Loucy (cell line): ENCODE measurements around the gene ARHGAP6.

ENCODE experiments used
- H2AFZ ChIP-seq: fragments of 200-600 bp; sonication (generic); 2 replicates; pipeline ENCODE4 v1.6.0; 2016; ENCODE audit warnings: antibody characterized with exemption, mild to moderate bottlenecking, low read length, moderate library complexity
- H3F3A ChIP-seq: fragments of 200-600 bp; 2 replicates; pipeline ENCODE4 v1.6.0; 2016; ENCODE audit warnings: antibody characterized with exemption, low read depth, mild to moderate bottlenecking
- H3K27me3 ChIP-seq: fragments of 200-600 bp; sonication (generic); 2 replicates; pipeline ENCODE4 v1.6.1; 2014; ENCODE audit warnings: low read length, mild to moderate bottlenecking; ENCODE audit not compliant: insufficient read depth, poor library complexity, severe bottlenecking
- H3K36me3 ChIP-seq: fragments of 200-600 bp; sonication (generic); 2 replicates; pipeline ENCODE4 v1.6.1; 2016; ENCODE audit warnings: low read length; ENCODE audit not compliant: insufficient read depth
- H3K4me1 ChIP-seq: fragments of 200-600 bp; sonication (generic); 2 replicates; pipeline ENCODE4 v1.5.1; 2014; ENCODE audit warnings: low read length, mild to moderate bottlenecking; ENCODE audit not compliant: insufficient read depth, poor library complexity, severe bottlenecking
- H3K4me2 ChIP-seq: fragments of 200-600 bp; sonication (generic); 2 replicates; pipeline ENCODE4 v1.6.0; 2014; ENCODE audit warnings: antibody characterized with exemption, low read length, low read depth, mild to moderate bottlenecking; ENCODE audit not compliant: poor library complexity, severe bottlenecking
- H3K4me3 ChIP-seq: fragments of 200-600 bp; sonication (generic); 2 replicates; pipeline ENCODE4 v1.5.1; 2014; ENCODE audit warnings: low read length, mild to moderate bottlenecking, mixed read lengths; ENCODE audit not compliant: poor library complexity, severe bottlenecking
- H3K79me2 ChIP-seq: fragments of 200-600 bp; sonication (generic); 2 replicates; pipeline ENCODE4 v1.6.1; 2014; ENCODE audit warnings: low read length; ENCODE audit not compliant: insufficient read depth
- H3K9ac ChIP-seq: fragments of 200-600 bp; sonication (generic); 2 replicates; pipeline ENCODE4 v1.6.0; 2014; ENCODE audit warnings: mild to moderate bottlenecking, low read depth, low read length, moderate library complexity; ENCODE audit not compliant: poor library complexity, severe bottlenecking
- H3K9me2 ChIP-seq: fragments of 200-600 bp; sonication (generic); replicated peaks from 2 replicates; pipeline ENCODE4 v1.6.1; 2016; ENCODE audit warnings: low read depth, low read length, mixed read lengths
- H3K9me3 ChIP-seq: fragments of 200-600 bp; sonication (generic); 2 replicates; pipeline ENCODE4 v1.6.1; 2014; ENCODE audit warnings: mild to moderate bottlenecking, antibody characterized with exemption, low read length, low read depth; ENCODE audit not compliant: insufficient read depth
- H4K20me1 ChIP-seq: fragments of 200-600 bp; sonication (generic); 2 replicates; pipeline ENCODE4 v1.6.0; 2014; ENCODE audit warnings: antibody characterized with exemption, low read length, mild to moderate bottlenecking; ENCODE audit not compliant: insufficient read depth, poor library complexity, severe bottlenecking
- CTCF ChIP-seq: fragments of 200-600 bp; sonication (generic); conservative IDR thresholded peaks from 2 replicates; pipeline ENCODE4 v1.5.1; 2014; ENCODE audit warnings: mild to moderate bottlenecking, antibody characterized with exemption, low read length
- EZH2phosphoT487 ChIP-seq: fragments of 200-600 bp; IDR thresholded peaks from 2 replicates; pipeline ENCODE4 v1.6.1; 2018; ENCODE audit warnings: antibody characterized with exemption, mild to moderate bottlenecking, moderate library complexity, borderline replicate concordance

The ARHGAP6 gene

GRCh38 chrX:11214346-11215190, 451.2 kb downstream of the ARHGAP6 start:
- Histone ChIP-seq H3K27me3 (no peaks in the 10 kb centered on the region), H3K4me1 (no peaks in the 10 kb centered on the region), H3K79me2 (no peaks in the 10 kb centered on the region), H3K9me3 (no peaks in the 10 kb centered on the region), H3K36me3 (no peaks in the 10 kb centered on the region), H3K9me2 (no peaks in the 10 kb centered on the region), H3K4me3 (no peak overlapping the region), H3K4me2 (no peak overlapping the region), H4K20me1 (no peaks in the 10 kb centered on the region), H3K9ac (no peak overlapping the region), H3F3A (no peaks in the 10 kb centered on the region), H2AFZ (no peak overlapping the region)
- TF ChIP-seq EZH2phosphoT487 (no peak), CTCF (no peak)

GRCh38 chrX:11212741-11213140, 453.0 kb downstream of the ARHGAP6 start:
- H3K9ac ChIP-seq = no peak overlapping the region
- no peaks in the 10 kb centered on the region for H3K36me3 ChIP-seq
- no peaks in the 10 kb centered on the region for H3F3A ChIP-seq
- H3K4me1 ChIP-seq = no peaks in the 10 kb centered on the region
- TF ChIP-seq EZH2phosphoT487 = no peak
- no peak for TF ChIP-seq CTCF
- no peak overlapping the region for H2AFZ ChIP-seq
- H3K4me2 ChIP-seq = no peak overlapping the region
- no peaks in the 10 kb centered on the region for H4K20me1 ChIP-seq
- no peaks in the 10 kb centered on the region for H3K79me2 ChIP-seq
- no peaks in the 10 kb centered on the region for H3K9me3 ChIP-seq
- no peaks in the 10 kb centered on the region for H3K9me2 ChIP-seq
- no peaks in the 10 kb centered on the region for H3K27me3 ChIP-seq
- no peak overlapping the region for H3K4me3 ChIP-seq

DNA sequence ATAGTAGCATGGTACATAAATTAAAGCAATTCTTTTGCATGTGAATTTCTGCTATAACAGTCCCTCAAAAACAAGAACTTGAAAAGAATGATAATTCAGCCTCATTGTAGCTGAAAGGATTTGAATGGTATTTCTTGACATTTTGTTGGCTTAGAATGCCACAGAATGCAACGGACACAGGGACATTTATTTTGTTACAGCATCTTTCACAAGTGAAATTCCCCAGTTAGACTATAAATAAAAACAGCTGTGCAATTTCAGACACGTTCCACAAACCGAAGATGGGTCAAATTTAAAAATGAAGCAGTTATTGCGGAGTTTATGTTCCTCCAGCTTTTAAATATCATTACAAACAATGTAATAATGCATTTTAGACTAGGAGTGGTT, 455.3 kb downstream of the ARHGAP6 start:
- Histone ChIP-seq H3K4me3 (no peak overlapping the region), H3F3A (no peaks in the 10 kb centered on the region), H4K20me1 (no peaks in the 10 kb centered on the region), H3K79me2 (no peaks in the 10 kb centered on the region), H3K4me2 (no peak overlapping the region), H3K27me3 (no peaks in the 10 kb centered on the region), H3K9me2 (no peaks in the 10 kb centered on the region), H3K36me3 (no peaks in the 10 kb centered on the region), H3K9ac (no peak overlapping the region), H3K4me1 (no peaks in the 10 kb centered on the region), H3K9me3 (no peaks in the 10 kb centered on the region), H2AFZ (no peak overlapping the region)
- TF ChIP-seq EZH2phosphoT487 (no peak), CTCF (no peak)
